IMR-90 (cell line): ENCODE measurements around the gene GCSH.

Source experiments
- BHLHE40 ChIP-seq: fragments of 150-350 bp; IDR thresholded peaks from 2 replicates; pipeline ENCODE4 v1.6.1; 2016; ENCODE audit warnings: mild to moderate bottlenecking, low read depth, low read length
- CTCF ChIP-seq: conservative IDR thresholded peaks from 2 replicates; pipeline ENCODE4 v1.5.1; 2012; ENCODE audit warnings: mild to moderate bottlenecking, low read depth, low read length, improper control_type of control experiment
- MAFK ChIP-seq: IDR thresholded peaks from 2 replicates; pipeline ENCODE4 v1.6.1; 2012; ENCODE audit warnings: low read depth, low read length, improper control_type of control experiment
- RCOR1 ChIP-seq: IDR thresholded peaks from 2 replicates; pipeline ENCODE4 v1.6.1; 2012; ENCODE audit warnings: mild to moderate bottlenecking, low read length, improper control_type of control experiment; ENCODE audit not compliant: insufficient replicate concordance
- SMC3 ChIP-seq: fragments of 150-350 bp; IDR thresholded peaks from 2 replicates; pipeline ENCODE4 v1.6.1; 2016; ENCODE audit warnings: low read depth, mild to moderate bottlenecking, antibody characterized with exemption, low read length, moderate library complexity
- TF ChIP-seq, protein P1 (sequence below): fragments of 150-350 bp; IDR thresholded peaks from 2 replicates; pipeline ENCODE4 v1.6.1; 2017; ENCODE audit warnings: mild to moderate bottlenecking, antibody characterized with exemption, low read length, low read depth

DNA sequence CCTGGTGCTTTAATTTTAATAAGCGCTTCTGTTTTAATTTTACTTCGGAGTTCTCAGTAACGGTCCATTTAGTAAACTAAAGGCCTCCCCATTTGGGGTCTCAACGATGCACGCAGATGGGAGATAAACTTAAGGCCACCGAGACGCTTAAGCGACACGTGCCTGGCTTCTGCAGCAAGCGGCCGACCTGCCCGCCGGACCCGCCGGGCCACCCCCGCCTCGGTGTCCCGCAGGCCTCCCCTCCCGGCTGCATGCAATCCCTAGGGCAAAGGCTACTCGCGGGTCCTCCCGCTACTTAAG is 592 bp downstream of the GCSH start:
- TF ChIP-seq MAFK (no peak), CTCF (no peak), BHLHE40 (no peak), SMC3 (no peak), RCOR1 (no peak)
- TF ChIP-seq, protein P1, sequence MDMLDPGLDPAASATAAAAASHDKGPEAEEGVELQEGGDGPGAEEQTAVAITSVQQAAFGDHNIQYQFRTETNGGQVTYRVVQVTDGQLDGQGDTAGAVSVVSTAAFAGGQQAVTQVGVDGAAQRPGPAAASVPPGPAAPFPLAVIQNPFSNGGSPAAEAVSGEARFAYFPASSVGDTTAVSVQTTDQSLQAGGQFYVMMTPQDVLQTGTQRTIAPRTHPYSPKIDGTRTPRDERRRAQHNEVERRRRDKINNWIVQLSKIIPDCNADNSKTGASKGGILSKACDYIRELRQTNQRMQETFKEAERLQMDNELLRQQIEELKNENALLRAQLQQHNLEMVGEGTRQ = no peak
